AG09319 (cell line): ENCODE measurements around the gene HES5.
A peak's percentile ranks its signal among the peaks of the same experiment; 100 is the strongest.

Source experiments
- DNase-seq: peaks from one replicate; pipeline ENCODE4 v3.0.0-alpha.2; 2010; ENCODE audit warnings: low read depth; ENCODE audit errors: extremely low read depth
- CTCF ChIP-seq: IDR thresholded peaks from 2 replicates; pipeline ENCODE4 v1.5.1; 2011; ENCODE audit warnings: low read depth, mild to moderate bottlenecking, inconsistent platforms, low read length, moderate library complexity

Gene HES5

GRCh38 chr1:2563205-2563604 is 33.1 kb upstream of the HES5 start:
- TF ChIP-seq CTCF = no peak
- DNase-seq = no peak

GRCh38 chr1:2561898-2562895 is 32.1 kb upstream of the HES5 start:
- TF ChIP-seq CTCF = peak; percentile 37
- no peak for DNase-seq

- DNase-seq = no peak
- no peak for TF ChIP-seq CTCF
These were observed 31.4 kb upstream of the HES5 start for GRCh38 chr1:2561446-2561845.

- TF ChIP-seq CTCF = no peak
- DNase-seq = no peak
These were observed 30.4 kb upstream of the HES5 start for GRCh38 chr1:2560299-2561073.

GRCh38 chr1:2559509-2560298 is 29.6 kb upstream of the HES5 start:
- DNase-seq = no peak
- TF ChIP-seq CTCF = no peak

- no peak for DNase-seq
- no peak for TF ChIP-seq CTCF
These were observed 28.8 kb upstream of the HES5 start for GRCh38 chr1:2558861-2559260.
